ENCODE results near the gene C16orf82.
A peak's percentile ranks its signal among the peaks of the same experiment; 100 is the strongest.

Gene C16orf82

GRCh38 chr16:27110524-27110896 lies 43.8 kb downstream of the C16orf82 start:
- Histone ChIP-seq H3K36me3 (ENCODE audit: control insufficient read depth, insufficient read depth, low read length) (no peaks in the 10 kb centered on the region), H3K4me1 (ENCODE audit: control insufficient read depth, insufficient read depth, low read length) (no peaks in the 10 kb centered on the region), H3K27me3 (ENCODE audit: control insufficient read depth, insufficient read depth, low read length) (peaks cover 5% of the 10 kb centered on the region), H3K4me3 (ENCODE audit: low read depth, low read length) (peak overlapping the region; percentile 54), H3K9me3 (ENCODE audit: control insufficient read depth, insufficient read depth, low read length) (no peaks in the 10 kb centered on the region), H3K9ac (ENCODE audit: low read depth, low read length) (no peak overlapping the region)

- H3K27me3 ChIP-seq (ENCODE audit: control insufficient read depth, insufficient read depth, low read length), result peaks cover 5% of the 10 kb centered on the region
- no peak overlapping the region for H3K9ac ChIP-seq (ENCODE audit: low read depth, low read length)
- H3K36me3 ChIP-seq (ENCODE audit: control insufficient read depth, insufficient read depth, low read length), result no peaks in the 10 kb centered on the region
- no peak overlapping the region for H3K4me3 ChIP-seq (ENCODE audit: low read depth, low read length)
- H3K4me1 ChIP-seq (ENCODE audit: control insufficient read depth, insufficient read depth, low read length), result no peaks in the 10 kb centered on the region
- no peaks in the 10 kb centered on the region for H3K9me3 ChIP-seq (ENCODE audit: control insufficient read depth, insufficient read depth, low read length)
Observed at GRCh38 chr16:27111486-27111885, 44.8 kb downstream of the C16orf82 start.

DNA sequence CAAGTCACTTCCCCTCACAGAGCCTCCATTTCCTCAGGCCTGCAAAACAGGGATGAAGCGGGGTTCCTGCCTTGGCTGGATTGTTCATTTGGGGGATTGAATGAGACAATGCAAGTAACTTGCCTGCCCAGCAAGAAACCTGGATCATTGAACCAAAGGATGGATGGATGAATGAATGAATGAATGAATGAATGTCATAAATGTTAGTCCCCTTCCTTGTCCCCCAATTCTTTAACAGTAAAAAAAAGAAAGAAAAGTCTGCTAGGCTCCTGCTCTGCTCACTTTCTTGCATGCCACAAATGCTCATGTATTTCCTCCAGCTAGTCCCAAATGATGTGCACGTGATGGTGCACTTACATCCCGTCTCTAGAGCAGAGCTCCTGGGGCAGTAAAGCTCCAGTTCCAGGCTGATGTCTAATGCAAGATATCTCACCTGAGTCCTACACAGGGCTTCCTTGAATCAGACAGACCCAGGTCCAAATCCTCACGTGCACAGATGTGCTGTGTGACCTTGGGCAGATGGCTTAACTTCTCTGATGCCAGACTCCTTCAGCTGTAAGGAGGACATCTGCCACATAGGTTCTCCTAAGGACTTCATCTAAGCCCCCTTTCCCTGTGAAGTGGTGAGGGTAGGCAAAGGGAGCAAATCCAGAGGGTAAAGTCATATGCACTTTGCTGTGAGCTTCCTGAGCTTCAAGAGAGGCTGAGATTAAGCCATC lies 45.5 kb downstream of the C16orf82 start:
- H3K9ac ChIP-seq (ENCODE audit: low read depth, low read length), result no peak overlapping the region
- H3K4me1 ChIP-seq (ENCODE audit: control insufficient read depth, insufficient read depth, low read length), result no peaks in the 10 kb centered on the region
- no peak overlapping the region for H3K4me3 ChIP-seq (ENCODE audit: low read depth, low read length)
- H3K9me3 ChIP-seq (ENCODE audit: control insufficient read depth, insufficient read depth, low read length), result no peaks in the 10 kb centered on the region
- H3K36me3 ChIP-seq (ENCODE audit: control insufficient read depth, insufficient read depth, low read length), result no peaks in the 10 kb centered on the region
- H3K27me3 ChIP-seq (ENCODE audit: control insufficient read depth, insufficient read depth, low read length), result peaks cover 5% of the 10 kb centered on the region

DNA sequence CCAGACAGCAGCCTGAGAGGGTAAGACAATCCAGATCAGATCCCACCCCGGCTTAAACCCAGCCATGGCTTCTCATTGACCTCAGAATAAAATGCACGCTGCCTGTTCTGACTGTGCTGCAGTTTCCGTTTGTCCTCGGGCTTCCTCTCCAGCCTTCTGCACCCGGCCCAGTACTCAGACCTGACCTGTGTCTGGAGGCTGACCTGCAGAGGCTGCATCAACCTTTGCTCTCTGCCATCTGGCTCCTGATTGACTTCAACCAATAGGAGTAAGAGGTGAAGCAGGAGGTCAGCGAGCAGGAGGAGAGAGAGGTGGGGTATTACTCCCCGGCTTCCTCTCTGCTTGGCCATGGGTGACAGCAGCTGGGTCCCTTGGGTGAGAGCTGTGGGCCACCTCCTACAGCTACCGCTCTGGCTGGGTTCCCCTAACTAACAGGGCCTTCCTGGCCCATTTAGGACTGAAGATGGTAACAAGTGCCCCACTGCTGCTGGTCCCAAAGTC lies 46.7 kb downstream of the C16orf82 start:
- H3K4me1 ChIP-seq (ENCODE audit: control insufficient read depth, insufficient read depth, low read length), result no peaks in the 10 kb centered on the region
- H3K4me3 ChIP-seq (ENCODE audit: low read depth, low read length), result no peak overlapping the region
- no peaks in the 10 kb centered on the region for H3K9me3 ChIP-seq (ENCODE audit: control insufficient read depth, insufficient read depth, low read length)
- peaks cover 5% of the 10 kb centered on the region for H3K27me3 ChIP-seq (ENCODE audit: control insufficient read depth, insufficient read depth, low read length)
- no peaks in the 10 kb centered on the region for H3K36me3 ChIP-seq (ENCODE audit: control insufficient read depth, insufficient read depth, low read length)
- H3K9ac ChIP-seq (ENCODE audit: low read depth, low read length), result no peak overlapping the region

- Histone ChIP-seq H3K9me3 (ENCODE audit: control insufficient read depth, insufficient read depth, low read length) (no peaks in the 10 kb centered on the region), H3K4me3 (ENCODE audit: low read depth, low read length) (no peak overlapping the region), H3K9ac (ENCODE audit: low read depth, low read length) (no peak overlapping the region), H3K4me1 (ENCODE audit: control insufficient read depth, insufficient read depth, low read length) (no peaks in the 10 kb centered on the region), H3K27me3 (ENCODE audit: control insufficient read depth, insufficient read depth, low read length) (peaks cover 4% of the 10 kb centered on the region), H3K36me3 (ENCODE audit: control insufficient read depth, insufficient read depth, low read length) (no peaks in the 10 kb centered on the region)
Observed at GRCh38 chr16:27114006-27114405, 47.3 kb downstream of the C16orf82 start.

- Histone ChIP-seq H3K4me3 (ENCODE audit: low read depth, low read length) (no peak overlapping the region), H3K9ac (ENCODE audit: low read depth, low read length) (no peak overlapping the region), H3K4me1 (ENCODE audit: control insufficient read depth, insufficient read depth, low read length) (no peaks in the 10 kb centered on the region), H3K36me3 (ENCODE audit: control insufficient read depth, insufficient read depth, low read length) (no peaks in the 10 kb centered on the region), H3K9me3 (ENCODE audit: control insufficient read depth, insufficient read depth, low read length) (no peaks in the 10 kb centered on the region), H3K27me3 (ENCODE audit: control insufficient read depth, insufficient read depth, low read length) (no peaks in the 10 kb centered on the region)
Observed at GRCh38 chr16:27118526-27118925, 51.8 kb downstream of the C16orf82 start.

Measured in iPS-15b (cell line).